HUDEP-2 (cell line): ENCODE measurements around the gene AGXT.

Experiments
- DNase-seq, 76 experiments: peaks; one replicate each; lab custom pipeline; 2025; ENCODE audit not compliant: unreplicated experiment in 76 of 76; lab: John Stamatoyannopoulos, UW

Gene AGXT

GRCh38 chr2:240925191-240925567 is 56.6 kb downstream of the AGXT start:
- no peak for DNase-seq

GRCh38 chr2:240925568-240926515 is 57.2 kb downstream of the AGXT start:
- DNase-seq, result no peak

GRCh38 chr2:240926516-240927389 is 58.1 kb downstream of the AGXT start:
- no peak for DNase-seq

GRCh38 chr2:240927390-240927781 is 58.8 kb downstream of the AGXT start:
- DNase-seq, result no peak

- no peak for DNase-seq
Observed at GRCh38 chr2:240928476-240929363, 60.1 kb downstream of the AGXT start.

- no peak for DNase-seq
Observed at GRCh38 chr2:240929364-240930095, 60.9 kb downstream of the AGXT start.
